Measurements from ENCODE around the gene EHF.

DNA sequence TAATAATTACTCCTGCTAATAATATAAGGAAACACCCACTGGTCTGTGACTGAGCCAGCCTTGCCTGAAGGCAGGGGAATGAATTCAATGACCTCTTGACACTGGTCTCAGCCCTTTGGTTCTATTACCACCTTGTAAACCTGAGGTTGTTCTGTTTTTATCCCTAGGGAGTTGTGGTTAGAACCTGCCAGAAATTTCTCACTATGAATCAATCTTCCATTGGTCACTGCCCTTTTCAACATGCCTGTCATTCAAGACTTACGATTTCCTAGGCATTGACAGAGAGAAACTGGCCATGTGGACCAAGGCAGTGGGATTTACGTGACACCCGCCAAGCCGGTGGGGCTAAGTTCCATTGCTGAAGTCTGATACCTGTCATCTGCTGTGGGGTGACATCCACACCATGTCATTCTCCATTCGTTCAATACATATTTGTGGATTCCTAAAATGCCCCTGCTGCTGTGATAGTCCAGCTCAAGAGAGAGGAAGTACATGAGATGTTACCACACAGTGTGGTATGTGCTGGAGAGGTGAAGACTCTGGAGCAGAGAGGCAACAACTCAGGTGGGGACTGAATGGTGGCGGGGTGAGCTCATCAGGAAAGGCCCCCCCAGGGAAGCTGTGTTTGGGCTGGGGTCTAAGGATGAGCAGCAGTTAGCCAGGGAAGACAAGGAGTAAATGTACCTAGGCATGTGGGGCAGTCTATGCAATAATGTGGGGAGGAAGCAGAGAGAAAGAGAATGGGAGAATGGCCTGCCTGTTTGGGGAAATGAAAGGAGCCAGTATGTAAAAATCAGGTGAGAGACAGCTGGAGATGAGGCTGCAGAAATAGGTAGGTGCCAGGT lies 15.2 kb upstream of the EHF start:
- TF ChIP-seq, protein P1, sequence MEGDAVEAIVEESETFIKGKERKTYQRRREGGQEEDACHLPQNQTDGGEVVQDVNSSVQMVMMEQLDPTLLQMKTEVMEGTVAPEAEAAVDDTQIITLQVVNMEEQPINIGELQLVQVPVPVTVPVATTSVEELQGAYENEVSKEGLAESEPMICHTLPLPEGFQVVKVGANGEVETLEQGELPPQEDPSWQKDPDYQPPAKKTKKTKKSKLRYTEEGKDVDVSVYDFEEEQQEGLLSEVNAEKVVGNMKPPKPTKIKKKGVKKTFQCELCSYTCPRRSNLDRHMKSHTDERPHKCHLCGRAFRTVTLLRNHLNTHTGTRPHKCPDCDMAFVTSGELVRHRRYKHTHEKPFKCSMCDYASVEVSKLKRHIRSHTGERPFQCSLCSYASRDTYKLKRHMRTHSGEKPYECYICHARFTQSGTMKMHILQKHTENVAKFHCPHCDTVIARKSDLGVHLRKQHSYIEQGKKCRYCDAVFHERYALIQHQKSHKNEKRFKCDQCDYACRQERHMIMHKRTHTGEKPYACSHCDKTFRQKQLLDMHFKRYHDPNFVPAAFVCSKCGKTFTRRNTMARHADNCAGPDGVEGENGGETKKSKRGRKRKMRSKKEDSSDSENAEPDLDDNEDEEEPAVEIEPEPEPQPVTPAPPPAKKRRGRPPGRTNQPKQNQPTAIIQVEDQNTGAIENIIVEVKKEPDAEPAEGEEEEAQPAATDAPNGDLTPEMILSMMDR (IDR thresholded peaks at IDR 0.05; ENCODE audit: poor library complexity): no peak
- no peak for TF ChIP-seq EZH2phosphoT487 (IDR thresholded peaks at IDR 0.05; ENCODE audit: low read depth, severe bottlenecking, unreplicated experiment)

Measured in hepatocyte (in vitro differentiated cells).